Testis (tissue), 2 donors: ENCODE data around the gene NSMF.

ENCODE experiments used
- CTCF ChIP-seq, 3 experiments: fragments of 450-650 bp in 2 of 3; fragments of 200-600 bp in 1 of 3; sonication (generic) in 1 of 3; IDR thresholded peaks; one replicate each; pipeline ENCODE4 v1.5.1; 2016 to 2019; ENCODE audit warnings: antibody characterized with exemption in 3 of 3, mild to moderate bottlenecking in 2 of 3, moderate library complexity in 1 of 3
- POLR2A ChIP-seq: fragments of 450-650 bp; IDR thresholded peaks from one replicate; pipeline ENCODE4 v1.6.1; 2017; ENCODE audit warnings: antibody characterized with exemption, mild to moderate bottlenecking, moderate library complexity

GRCh38 chr9:137477778-137478612, 18.9 kb upstream of the NSMF start:
- TF ChIP-seq CTCF (IDR thresholded peaks at IDR 0.05) (no peak), POLR2A (no peak)
